Progenitor cell of endocrine pancreas (in vitro differentiated cells): ENCODE results near the gene PPP5C. TPM values are rescaled to one million over a fixed set of nuclear protein-coding genes. Genes with fewer than 3 reads are reported as not detected.
A peak's percentile ranks its signal among the peaks of the same experiment; 100 is the strongest.

Source experiments
- DNase-seq: peaks from one replicate; pipeline ENCODE4 v3.0.0; 2021; ENCODE audit warnings: low spot score; ENCODE audit not compliant: unreplicated experiment
- H3K27ac Mint-ChIP-seq: 2 replicates; pipeline ENCODE4 v1.8.0; 2021; ENCODE audit warnings: mild to moderate bottlenecking, moderate library complexity, mixed read lengths
- H3K27me3 Mint-ChIP-seq: 2 replicates; pipeline ENCODE4 v1.8.0; 2021; ENCODE audit warnings: mixed read lengths
- H3K36me3 Mint-ChIP-seq: 2 replicates; pipeline ENCODE4 v1.8.0; 2022; ENCODE audit warnings: mixed read lengths; ENCODE audit not compliant: insufficient read depth
- H3K4me1 Mint-ChIP-seq: 2 replicates; pipeline ENCODE4 v1.8.0; 2021; ENCODE audit warnings: low read depth, mixed read lengths
- H3K4me3 Mint-ChIP-seq: 2 replicates; pipeline ENCODE4 v1.8.0; 2021; ENCODE audit warnings: low read depth, mild to moderate bottlenecking, moderate library complexity, mixed read lengths
- H3K9me3 Mint-ChIP-seq: 2 replicates; pipeline ENCODE4 v1.8.0; 2021; ENCODE audit warnings: low read depth, mixed read lengths
- total RNA-seq: library from RNA; stranded (reverse); gene quantifications from 2 replicates; pipeline ENCODE4 v1.2.1, GENCODE V29; 2021
- TF ChIP-seq, protein P1 (sequence below): fragments of 200-600 bp; sonication (generic); IDR thresholded peaks from one replicate; pipeline ENCODE4 v1.5.0; 2021; ENCODE audit warnings: antibody characterized with exemption, mild to moderate bottlenecking; ENCODE audit not compliant: unreplicated experiment

PPP5C gene
- total RNA-seq, 1 donor from 2014 or later: 97.8 TPM

DNA sequence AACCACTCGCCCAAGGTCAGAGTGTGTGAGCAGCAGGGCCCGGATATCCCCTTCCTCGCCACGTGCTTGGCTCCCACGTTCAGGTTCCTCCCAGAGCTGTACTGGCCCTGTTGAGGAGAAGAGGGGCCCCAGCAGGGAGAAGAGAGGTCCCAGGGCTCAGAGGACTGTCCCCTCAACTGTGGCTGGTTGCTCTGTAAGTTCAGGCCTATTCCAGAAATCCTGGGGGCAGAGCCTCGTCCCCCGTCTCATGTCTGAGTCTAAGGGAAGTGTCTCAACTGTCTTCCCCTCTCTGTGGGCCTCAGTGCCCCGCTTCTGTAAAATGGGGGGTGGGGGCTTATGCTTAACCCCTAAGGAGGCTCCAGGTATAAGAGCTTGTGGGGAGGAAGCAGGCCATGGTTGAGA, 3.9 kb downstream of the PPP5C start:
- H3K9me3 Mint-ChIP-seq: no peaks in the 10 kb centered on the region
- no peak overlapping the region for H3K4me3 Mint-ChIP-seq
- no peak overlapping the region for H3K27ac Mint-ChIP-seq
- TF ChIP-seq, protein P1, sequence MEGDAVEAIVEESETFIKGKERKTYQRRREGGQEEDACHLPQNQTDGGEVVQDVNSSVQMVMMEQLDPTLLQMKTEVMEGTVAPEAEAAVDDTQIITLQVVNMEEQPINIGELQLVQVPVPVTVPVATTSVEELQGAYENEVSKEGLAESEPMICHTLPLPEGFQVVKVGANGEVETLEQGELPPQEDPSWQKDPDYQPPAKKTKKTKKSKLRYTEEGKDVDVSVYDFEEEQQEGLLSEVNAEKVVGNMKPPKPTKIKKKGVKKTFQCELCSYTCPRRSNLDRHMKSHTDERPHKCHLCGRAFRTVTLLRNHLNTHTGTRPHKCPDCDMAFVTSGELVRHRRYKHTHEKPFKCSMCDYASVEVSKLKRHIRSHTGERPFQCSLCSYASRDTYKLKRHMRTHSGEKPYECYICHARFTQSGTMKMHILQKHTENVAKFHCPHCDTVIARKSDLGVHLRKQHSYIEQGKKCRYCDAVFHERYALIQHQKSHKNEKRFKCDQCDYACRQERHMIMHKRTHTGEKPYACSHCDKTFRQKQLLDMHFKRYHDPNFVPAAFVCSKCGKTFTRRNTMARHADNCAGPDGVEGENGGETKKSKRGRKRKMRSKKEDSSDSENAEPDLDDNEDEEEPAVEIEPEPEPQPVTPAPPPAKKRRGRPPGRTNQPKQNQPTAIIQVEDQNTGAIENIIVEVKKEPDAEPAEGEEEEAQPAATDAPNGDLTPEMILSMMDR: no peak
- no peak for DNase-seq
- no peaks in the 10 kb centered on the region for H3K27me3 Mint-ChIP-seq
- peaks cover 11% of the 10 kb centered on the region for H3K36me3 Mint-ChIP-seq
- peaks cover 27% of the 10 kb centered on the region for H3K4me1 Mint-ChIP-seq

DNA sequence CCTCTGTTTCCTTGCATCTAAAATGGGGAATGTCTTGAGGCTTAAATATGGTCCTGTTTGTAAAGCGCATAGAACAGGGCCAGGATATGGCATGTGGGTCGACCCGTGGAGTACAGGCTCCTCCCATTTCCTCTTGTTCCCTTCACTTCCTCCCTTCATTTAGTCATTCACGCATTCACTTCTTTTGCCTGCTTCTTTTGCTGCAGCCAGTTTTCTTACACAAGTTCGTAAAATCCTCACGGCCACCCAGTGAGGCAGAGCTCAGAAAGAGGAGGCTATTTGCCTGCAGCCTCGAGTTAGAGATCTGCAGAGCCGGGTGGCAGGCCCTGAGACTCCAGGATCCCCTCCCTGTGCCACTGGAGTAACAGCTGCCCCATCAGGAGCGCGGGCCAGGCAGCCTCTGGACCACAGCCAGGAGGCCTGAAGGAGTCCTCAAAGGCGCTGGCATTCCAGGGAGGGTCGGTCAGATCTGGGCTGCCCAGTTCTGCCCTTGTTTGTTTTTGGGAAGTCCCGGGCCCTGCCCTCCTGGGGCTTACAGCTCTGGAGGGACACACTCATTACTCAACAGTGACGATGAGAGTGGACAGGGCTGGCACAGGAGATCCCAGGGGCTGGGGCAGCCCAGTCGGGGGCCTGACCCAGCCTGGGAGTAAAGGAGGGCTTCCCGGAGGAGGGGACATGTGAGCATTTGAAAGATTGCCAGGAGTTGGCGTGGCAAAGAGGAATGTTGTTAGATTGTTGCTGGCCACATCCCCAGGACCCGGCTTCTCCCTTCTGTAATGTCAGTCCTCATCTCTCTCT, 4.6 kb downstream of the PPP5C start:
- Mint-ChIP-seq H3K27me3 (no peaks in the 10 kb centered on the region), H3K4me1 (peaks cover 28% of the 10 kb centered on the region), H3K4me3 (no peak overlapping the region), H3K36me3 (peaks cover 11% of the 10 kb centered on the region), H3K9me3 (no peaks in the 10 kb centered on the region), H3K27ac (no peak overlapping the region)
- no peak for DNase-seq
- TF ChIP-seq, protein P1: no peak

DNA sequence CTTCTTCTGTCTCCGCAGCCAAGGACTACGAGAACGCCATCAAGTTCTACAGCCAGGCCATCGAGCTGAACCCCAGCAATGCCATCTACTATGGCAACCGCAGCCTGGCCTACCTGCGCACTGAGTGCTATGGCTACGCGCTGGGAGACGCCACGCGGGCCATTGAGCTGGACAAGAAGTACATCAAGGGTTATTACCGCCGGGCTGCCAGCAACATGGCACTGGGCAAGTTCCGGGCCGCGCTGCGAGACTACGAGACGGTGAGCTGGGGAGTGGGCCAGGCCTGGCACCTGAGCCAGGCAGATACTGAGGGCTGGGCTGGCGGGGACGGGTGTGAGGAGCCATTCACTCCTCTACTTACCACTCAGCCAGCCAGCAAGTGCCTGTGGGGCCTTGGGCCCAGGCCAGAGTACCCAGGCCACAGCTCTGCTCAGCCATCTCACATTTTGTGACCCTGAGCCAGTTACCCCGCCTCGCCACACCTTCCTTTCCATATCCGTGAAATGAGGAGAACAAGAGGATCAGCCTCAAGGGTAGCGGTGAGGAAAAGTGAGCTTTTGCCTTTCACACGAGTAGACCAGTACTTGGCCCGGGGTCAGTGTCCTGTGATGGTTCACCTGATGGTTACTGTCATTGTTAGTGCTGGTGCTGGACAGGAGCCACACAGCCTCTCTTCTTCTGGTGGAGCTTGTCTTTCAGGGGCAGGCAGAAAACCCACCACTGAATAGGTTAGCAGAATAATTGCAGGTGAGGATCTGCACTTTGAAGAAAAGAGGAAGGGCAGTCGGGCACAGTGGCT, 7.0 kb downstream of the PPP5C start:
- H3K9me3 Mint-ChIP-seq: no peaks in the 10 kb centered on the region
- peaks cover 10% of the 10 kb centered on the region for H3K36me3 Mint-ChIP-seq
- peaks cover 29% of the 10 kb centered on the region for H3K4me1 Mint-ChIP-seq
- peak overlapping the region; percentile 41 for H3K27ac Mint-ChIP-seq
- no peak for DNase-seq
- no peak overlapping the region for H3K4me3 Mint-ChIP-seq
- TF ChIP-seq, protein P1: no peak
- no peaks in the 10 kb centered on the region for H3K27me3 Mint-ChIP-seq

DNA sequence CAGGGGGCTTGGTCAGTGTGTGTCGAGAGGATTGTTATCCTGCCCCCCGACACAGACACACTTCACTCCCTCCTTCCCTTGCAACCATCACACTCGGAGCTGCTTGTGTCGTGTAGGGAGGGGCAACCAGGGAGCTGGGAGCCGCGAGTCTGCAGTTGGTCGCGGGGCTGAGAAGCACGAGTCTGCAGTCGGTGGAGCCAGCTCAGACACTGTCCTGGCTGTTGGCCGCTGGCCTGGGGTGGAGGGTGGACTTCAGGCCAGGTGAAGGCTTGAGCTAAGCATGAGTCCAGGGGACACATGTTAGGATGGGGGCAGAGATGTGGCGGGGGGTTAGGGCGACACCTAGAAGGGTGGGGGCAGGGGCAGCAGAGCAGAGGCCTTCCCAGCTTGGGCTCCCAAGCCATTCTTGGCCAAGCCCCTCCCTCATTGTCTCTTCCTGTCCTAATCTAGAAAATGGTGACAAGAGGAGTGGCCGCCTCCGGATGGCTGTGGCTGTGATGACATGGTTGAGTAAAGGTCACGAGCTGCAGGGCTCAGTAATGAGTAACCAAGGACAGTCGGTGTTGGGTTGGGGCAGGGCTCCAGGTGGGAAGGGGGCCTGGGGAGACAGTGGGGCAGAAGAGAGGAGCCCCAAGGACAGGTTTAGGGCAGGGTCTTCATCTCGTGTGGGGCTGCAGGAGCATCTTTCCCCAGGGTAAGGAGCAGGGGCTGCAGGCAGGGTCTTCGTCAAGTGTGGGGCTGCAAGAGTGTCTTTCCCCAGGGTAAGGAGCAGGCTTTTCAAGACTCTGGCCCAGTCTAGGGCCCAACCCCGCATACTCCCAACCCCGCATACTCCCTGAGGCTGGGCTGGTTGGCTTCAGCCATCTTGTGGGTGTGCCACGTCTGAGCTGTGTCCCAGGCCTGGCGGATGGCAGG, 8.6 kb downstream of the PPP5C start:
- TF ChIP-seq, protein P1: no peak
- Mint-ChIP-seq H3K36me3 (peaks cover 8% of the 10 kb centered on the region), H3K4me3 (no peak overlapping the region), H3K4me1 (peaks cover 24% of the 10 kb centered on the region), H3K27me3 (no peaks in the 10 kb centered on the region), H3K27ac (peak overlapping the region; percentile 67), H3K9me3 (no peaks in the 10 kb centered on the region)
- DNase-seq: no peak
